Mucosa of stomach (tissue), 1 donor: ENCODE measurements around the gene CD99L2.

Experiments used
- H3K27me3 ChIP-seq: one replicate; pipeline ENCODE4 v1.7.0; 2013; ENCODE audit warnings: mild to moderate bottlenecking, low read length; ENCODE audit not compliant: control insufficient read depth, insufficient read depth
- H3K36me3 ChIP-seq: one replicate; pipeline ENCODE4 v1.7.0; 2013; ENCODE audit warnings: low read length; ENCODE audit not compliant: control insufficient read depth, insufficient read depth
- H3K4me1 ChIP-seq: one replicate; pipeline ENCODE4 v1.7.0; 2013; ENCODE audit warnings: mild to moderate bottlenecking, low read length; ENCODE audit not compliant: control insufficient read depth, insufficient read depth
- H3K4me3 ChIP-seq: one replicate; pipeline ENCODE4 v1.7.0; 2013; ENCODE audit warnings: low read length
- H3K9ac ChIP-seq: one replicate; pipeline ENCODE4 v1.7.0; 2013; ENCODE audit warnings: mild to moderate bottlenecking, low read length, moderate library complexity
- H3K9me3 ChIP-seq: one replicate; pipeline ENCODE4 v1.7.0; 2013; ENCODE audit warnings: mild to moderate bottlenecking, low read length, moderate library complexity; ENCODE audit not compliant: control insufficient read depth
- donor health status: Pancreatic carcinoma.

The CD99L2 gene

GRCh38 chrX:150773117-150773516 is 125.4 kb downstream of the CD99L2 start:
- no peaks in the 10 kb centered on the region for H3K9me3 ChIP-seq
- no peak overlapping the region for H3K9ac ChIP-seq
- no peaks in the 10 kb centered on the region for H3K36me3 ChIP-seq
- no peaks in the 10 kb centered on the region for H3K27me3 ChIP-seq
- no peaks in the 10 kb centered on the region for H3K4me1 ChIP-seq
- H3K4me3 ChIP-seq: no peak overlapping the region

- no peaks in the 10 kb centered on the region for H3K9me3 ChIP-seq
- H3K27me3 ChIP-seq: no peaks in the 10 kb centered on the region
- no peak overlapping the region for H3K9ac ChIP-seq
- H3K36me3 ChIP-seq: no peaks in the 10 kb centered on the region
- H3K4me1 ChIP-seq: peaks cover 2% of the 10 kb centered on the region
- H3K4me3 ChIP-seq: no peak overlapping the region
Observed at GRCh38 chrX:150772150-150772970, 126.1 kb downstream of the CD99L2 start.

DNA sequence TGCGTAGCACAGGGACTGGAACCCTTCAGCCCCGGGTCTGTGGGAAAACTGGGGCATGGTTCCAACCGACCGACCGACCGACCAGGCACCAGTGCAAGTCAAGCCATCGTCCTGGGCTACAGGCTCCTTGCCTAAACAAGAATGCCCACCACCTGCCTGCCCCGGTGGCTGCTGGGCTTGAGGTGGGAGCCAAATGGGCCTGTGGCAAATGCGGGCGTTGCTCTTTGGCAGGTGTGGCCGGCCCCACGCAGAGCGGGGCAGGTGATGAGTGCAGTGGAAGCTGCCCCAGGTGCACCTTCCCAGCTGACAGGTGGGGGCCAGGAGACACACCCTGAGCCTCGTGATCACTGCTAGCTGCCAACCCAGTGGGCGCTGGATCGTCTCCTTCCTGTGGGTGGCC is 127.4 kb downstream of the CD99L2 start:
- H3K36me3 ChIP-seq: no peaks in the 10 kb centered on the region

GRCh38 chrX:150770623-150771022 is 127.8 kb downstream of the CD99L2 start:
- H3K9me3 ChIP-seq: no peaks in the 10 kb centered on the region
- H3K4me3 ChIP-seq: no peak overlapping the region
- H3K4me1 ChIP-seq: peaks cover 8% of the 10 kb centered on the region
- H3K27me3 ChIP-seq: no peaks in the 10 kb centered on the region
- no peaks in the 10 kb centered on the region for H3K36me3 ChIP-seq
- H3K9ac ChIP-seq: no peak overlapping the region

More for the DNA sequence above, 127.4 kb downstream of the CD99L2 start:
- Histone ChIP-seq H3K27me3 (no peaks in the 10 kb centered on the region), H3K4me1 (peaks cover 8% of the 10 kb centered on the region), H3K9ac (no peak overlapping the region), H3K4me3 (no peak overlapping the region), H3K9me3 (no peaks in the 10 kb centered on the region)

- Histone ChIP-seq H3K4me3 (no peak overlapping the region), H3K9ac (no peak overlapping the region), H3K36me3 (no peaks in the 10 kb centered on the region)
Observed at GRCh38 chrX:150769408-150769807, 129.1 kb downstream of the CD99L2 start.

GRCh38 chrX:150768580-150769190 is 129.8 kb downstream of the CD99L2 start:
- Histone ChIP-seq H3K4me1 (peaks cover 8% of the 10 kb centered on the region), H3K4me3 (no peak overlapping the region), H3K36me3 (no peaks in the 10 kb centered on the region), H3K27me3 (no peaks in the 10 kb centered on the region), H3K9me3 (no peaks in the 10 kb centered on the region), H3K9ac (no peak overlapping the region)

More at GRCh38 chrX:150769408-150769807, 129.1 kb downstream of the CD99L2 start:
- Histone ChIP-seq H3K4me1 (peaks cover 8% of the 10 kb centered on the region), H3K27me3 (no peaks in the 10 kb centered on the region), H3K9me3 (no peaks in the 10 kb centered on the region)

DNA sequence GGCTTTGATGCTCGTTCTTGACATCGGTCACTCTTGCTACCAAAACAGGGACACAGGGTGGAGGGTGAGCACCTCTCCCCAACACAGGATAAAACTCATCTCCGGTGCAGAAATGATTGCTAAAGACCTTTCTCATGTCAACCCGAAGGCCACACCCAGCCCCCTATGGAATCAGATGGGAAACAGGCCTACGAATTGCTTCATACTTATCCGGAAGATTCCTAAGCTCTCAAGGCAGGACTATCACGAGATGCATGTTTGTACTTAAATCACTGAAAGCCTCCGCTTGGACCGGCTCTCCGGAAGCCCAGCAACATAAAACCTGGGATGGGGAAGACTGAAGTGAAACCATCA is 130.4 kb downstream of the CD99L2 start:
- Histone ChIP-seq H3K4me3 (no peak overlapping the region), H3K36me3 (no peaks in the 10 kb centered on the region), H3K4me1 (peaks cover 8% of the 10 kb centered on the region), H3K9me3 (no peaks in the 10 kb centered on the region), H3K9ac (no peak overlapping the region), H3K27me3 (no peaks in the 10 kb centered on the region)

- Histone ChIP-seq H3K9ac (no peak overlapping the region), H3K9me3 (no peaks in the 10 kb centered on the region), H3K36me3 (no peaks in the 10 kb centered on the region), H3K27me3 (no peaks in the 10 kb centered on the region), H3K4me1 (peaks cover 8% of the 10 kb centered on the region), H3K4me3 (no peak overlapping the region)
Observed at GRCh38 chrX:150767475-150768131, 130.9 kb downstream of the CD99L2 start.

DNA sequence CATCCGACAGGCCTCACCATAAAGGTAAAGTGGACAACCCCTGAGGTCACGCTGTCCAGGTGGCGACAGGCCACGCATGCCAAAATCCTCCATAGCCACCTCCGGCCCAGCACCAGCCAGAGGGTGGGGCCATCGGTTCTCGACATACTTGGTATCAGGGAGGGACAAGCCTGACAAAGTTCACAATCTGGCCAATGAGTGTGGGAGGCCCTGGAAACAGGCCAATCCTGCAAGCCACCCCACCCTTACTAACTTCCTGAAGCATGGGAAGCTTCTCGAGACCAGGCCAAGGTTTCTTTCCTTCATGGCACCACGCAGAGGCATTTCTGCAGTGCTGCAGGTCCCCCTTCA is 131.4 kb downstream of the CD99L2 start:
- Histone ChIP-seq H3K9ac (no peak overlapping the region), H3K36me3 (no peaks in the 10 kb centered on the region), H3K9me3 (no peaks in the 10 kb centered on the region), H3K27me3 (no peaks in the 10 kb centered on the region), H3K4me1 (peaks cover 8% of the 10 kb centered on the region), H3K4me3 (no peak overlapping the region)

GRCh38 chrX:150766351-150767044 is 132.0 kb downstream of the CD99L2 start:
- Histone ChIP-seq H3K9ac (no peak overlapping the region), H3K9me3 (no peaks in the 10 kb centered on the region), H3K27me3 (no peaks in the 10 kb centered on the region), H3K4me1 (peaks cover 8% of the 10 kb centered on the region), H3K4me3 (no peak overlapping the region), H3K36me3 (no peaks in the 10 kb centered on the region)

- H3K36me3 ChIP-seq: no peaks in the 10 kb centered on the region
- H3K27me3 ChIP-seq: no peaks in the 10 kb centered on the region
- no peaks in the 10 kb centered on the region for H3K9me3 ChIP-seq
- H3K4me3 ChIP-seq: no peak overlapping the region
- no peak overlapping the region for H3K9ac ChIP-seq
- peaks cover 8% of the 10 kb centered on the region for H3K4me1 ChIP-seq
Observed at GRCh38 chrX:150765782-150766350, 132.6 kb downstream of the CD99L2 start.
